Chondrocyte (in vitro differentiated cells): Measurements from ENCODE around the gene CYP51A1. TPM values are rescaled to one million over a fixed set of nuclear protein-coding genes. Genes with fewer than 3 reads are reported as not detected.

Source experiments
- DNase-seq: peaks from one replicate; pipeline ENCODE4 v3.0.0; 2021; ENCODE audit warnings: mixed read lengths, low spot score
- H3K27ac Mint-ChIP-seq: one replicate; pipeline ENCODE4 v1.8.0; 2021; ENCODE audit warnings: mild to moderate bottlenecking, moderate library complexity, mixed read lengths; ENCODE audit not compliant: unreplicated experiment
- H3K27me3 Mint-ChIP-seq: 2 replicates; pipeline ENCODE4 v1.8.0; 2021; ENCODE audit warnings: low read depth, mixed read lengths
- H3K36me3 Mint-ChIP-seq: 2 replicates; pipeline ENCODE4 v1.8.0; 2021; ENCODE audit warnings: low read depth, mixed read lengths
- H3K4me1 Mint-ChIP-seq: 2 replicates; pipeline ENCODE4 v1.8.0; 2021; ENCODE audit warnings: low read depth, mild to moderate bottlenecking, mixed read lengths
- H3K4me3 Mint-ChIP-seq: one replicate; pipeline ENCODE4 v1.8.0; 2021; ENCODE audit warnings: mild to moderate bottlenecking, moderate library complexity, mixed read lengths; ENCODE audit not compliant: unreplicated experiment
- H3K9me3 Mint-ChIP-seq: 2 replicates; pipeline ENCODE4 v1.8.0; 2021; ENCODE audit warnings: low read depth, mixed read lengths
- total RNA-seq: library from RNA; stranded (reverse); gene quantifications from 3 replicates; pipeline ENCODE4 v1.2.1, GENCODE V29; 2021
- TF ChIP-seq, protein P1 (sequence below): fragments of 200-600 bp; sonication (generic); IDR thresholded peaks from 2 replicates; pipeline ENCODE4 v1.5.0; 2021; ENCODE audit warnings: antibody characterized with exemption, mild to moderate bottlenecking, moderate library complexity

Gene CYP51A1
- total RNA-seq, 1 donor from 2014 or later, result 87.6 TPM

DNA sequence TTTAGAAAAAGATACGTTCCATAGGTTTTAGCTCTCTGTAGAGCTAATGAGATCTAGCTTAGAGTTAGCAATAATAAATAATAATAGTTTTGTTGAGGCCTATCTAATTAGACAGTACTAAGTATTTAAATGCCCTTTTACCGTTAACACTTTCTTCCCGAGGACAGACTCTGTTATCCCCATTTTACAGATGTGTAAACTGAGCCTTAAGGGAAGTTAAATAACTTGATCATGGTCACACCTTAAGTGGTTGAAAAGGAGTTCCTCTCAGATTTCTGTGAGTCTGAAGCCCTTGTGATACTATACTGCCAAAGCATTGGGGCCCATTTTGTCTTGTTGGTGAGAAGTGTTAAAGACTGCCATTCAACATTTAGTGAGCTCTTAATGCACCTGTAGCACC, 61.6 kb downstream of the CYP51A1 start:
- no peaks in the 10 kb centered on the region for H3K4me1 Mint-ChIP-seq
- DNase-seq, result no peak
- no peak overlapping the region for H3K27ac Mint-ChIP-seq
- H3K9me3 Mint-ChIP-seq, result no peaks in the 10 kb centered on the region
- peaks cover 27% of the 10 kb centered on the region for H3K36me3 Mint-ChIP-seq
- TF ChIP-seq, protein P1, sequence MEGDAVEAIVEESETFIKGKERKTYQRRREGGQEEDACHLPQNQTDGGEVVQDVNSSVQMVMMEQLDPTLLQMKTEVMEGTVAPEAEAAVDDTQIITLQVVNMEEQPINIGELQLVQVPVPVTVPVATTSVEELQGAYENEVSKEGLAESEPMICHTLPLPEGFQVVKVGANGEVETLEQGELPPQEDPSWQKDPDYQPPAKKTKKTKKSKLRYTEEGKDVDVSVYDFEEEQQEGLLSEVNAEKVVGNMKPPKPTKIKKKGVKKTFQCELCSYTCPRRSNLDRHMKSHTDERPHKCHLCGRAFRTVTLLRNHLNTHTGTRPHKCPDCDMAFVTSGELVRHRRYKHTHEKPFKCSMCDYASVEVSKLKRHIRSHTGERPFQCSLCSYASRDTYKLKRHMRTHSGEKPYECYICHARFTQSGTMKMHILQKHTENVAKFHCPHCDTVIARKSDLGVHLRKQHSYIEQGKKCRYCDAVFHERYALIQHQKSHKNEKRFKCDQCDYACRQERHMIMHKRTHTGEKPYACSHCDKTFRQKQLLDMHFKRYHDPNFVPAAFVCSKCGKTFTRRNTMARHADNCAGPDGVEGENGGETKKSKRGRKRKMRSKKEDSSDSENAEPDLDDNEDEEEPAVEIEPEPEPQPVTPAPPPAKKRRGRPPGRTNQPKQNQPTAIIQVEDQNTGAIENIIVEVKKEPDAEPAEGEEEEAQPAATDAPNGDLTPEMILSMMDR, result no peak
- no peaks in the 10 kb centered on the region for H3K27me3 Mint-ChIP-seq
- H3K4me3 Mint-ChIP-seq, result no peak overlapping the region

DNA sequence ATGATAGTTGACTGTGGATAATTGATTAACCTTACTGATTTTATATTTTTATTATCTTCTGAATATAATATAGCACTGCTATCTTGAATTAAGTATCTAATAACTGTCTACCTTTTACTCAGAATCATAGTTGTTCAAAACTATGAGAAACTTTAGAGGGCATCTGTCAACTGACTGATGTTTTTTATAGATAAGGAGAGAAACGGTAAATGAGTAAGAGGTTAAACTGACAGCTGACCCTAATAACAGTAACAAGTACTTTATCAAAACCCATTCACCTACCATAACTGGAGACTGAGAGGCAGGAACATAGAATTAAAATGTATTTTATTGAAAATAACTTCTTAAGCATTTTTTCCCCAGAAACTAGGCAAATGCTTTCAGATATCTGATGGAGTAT, 62.2 kb downstream of the CYP51A1 start:
- Mint-ChIP-seq H3K9me3 (no peaks in the 10 kb centered on the region), H3K27me3 (no peaks in the 10 kb centered on the region), H3K27ac (no peak overlapping the region), H3K4me1 (no peaks in the 10 kb centered on the region), H3K36me3 (peaks cover 27% of the 10 kb centered on the region), H3K4me3 (no peak overlapping the region)
- no peak for DNase-seq
- TF ChIP-seq, protein P1, result no peak

DNA sequence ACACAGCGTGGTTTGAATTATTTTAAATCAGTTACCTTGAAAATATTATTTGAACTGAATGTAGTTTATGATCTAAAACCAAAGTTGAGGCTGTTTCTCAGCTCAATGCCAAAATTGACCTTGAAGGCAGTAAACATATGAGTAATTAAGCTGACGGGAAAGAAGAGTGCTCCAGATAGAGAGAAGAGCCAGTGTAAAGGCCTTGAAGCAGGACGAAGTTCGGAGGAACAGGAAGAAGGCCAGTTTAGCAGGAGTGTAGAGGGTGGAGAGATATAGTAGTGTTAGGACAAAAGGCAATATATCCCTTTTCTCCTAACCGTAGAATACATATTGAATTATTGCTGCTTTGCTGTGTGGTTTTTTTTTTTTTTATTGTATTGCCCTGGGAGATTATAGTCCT, 63.2 kb downstream of the CYP51A1 start:
- no peaks in the 10 kb centered on the region for H3K27me3 Mint-ChIP-seq
- H3K36me3 Mint-ChIP-seq, result peaks cover 31% of the 10 kb centered on the region
- TF ChIP-seq, protein P1, result no peak
- no peaks in the 10 kb centered on the region for H3K9me3 Mint-ChIP-seq
- H3K4me3 Mint-ChIP-seq, result no peak overlapping the region
- H3K27ac Mint-ChIP-seq, result no peak overlapping the region
- no peaks in the 10 kb centered on the region for H3K4me1 Mint-ChIP-seq
- DNase-seq, result no peak

DNA sequence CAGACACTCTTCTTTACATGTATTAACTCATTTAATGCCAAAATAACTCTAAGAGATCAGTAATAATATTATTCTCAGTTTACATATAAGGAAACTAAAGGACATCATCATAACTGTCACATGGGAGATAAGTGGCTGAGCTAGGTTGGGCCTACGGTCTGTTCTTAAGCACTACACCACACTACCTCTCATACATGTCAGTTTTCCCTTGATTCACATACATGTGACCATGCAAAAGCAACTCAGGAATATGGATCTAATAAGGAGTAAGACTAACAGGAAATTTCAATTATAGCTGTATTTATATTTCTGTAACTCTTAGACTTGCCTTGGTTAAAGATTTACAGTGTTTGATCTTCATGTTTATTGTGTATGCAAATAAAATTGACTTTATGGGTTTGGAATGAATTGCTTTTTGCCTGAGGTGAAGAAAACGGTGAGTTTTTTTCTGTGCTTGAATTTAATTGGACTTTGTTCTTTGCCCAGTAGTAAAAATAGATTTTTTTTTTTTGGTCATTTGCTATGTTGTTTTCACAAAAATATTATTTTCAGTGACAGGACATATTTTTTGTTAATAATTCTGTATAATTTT, 69.7 kb downstream of the CYP51A1 start:
- DNase-seq, result no peak
- TF ChIP-seq, protein P1, result no peak
- no peak overlapping the region for H3K4me3 Mint-ChIP-seq

More for the DNA sequence above, 69.7 kb downstream of the CYP51A1 start:
- H3K9me3 Mint-ChIP-seq, result no peaks in the 10 kb centered on the region
- H3K4me1 Mint-ChIP-seq, result peaks cover 3% of the 10 kb centered on the region
- no peak overlapping the region for H3K27ac Mint-ChIP-seq
- H3K27me3 Mint-ChIP-seq, result no peaks in the 10 kb centered on the region
- peaks cover 13% of the 10 kb centered on the region for H3K36me3 Mint-ChIP-seq

Other genes with a start within 250 kb of the CYP51A1 start
- 32.1 to 54.6 TPM (median 35.1 TPM) in 3 replicates for gene AKAP9, start 193.6 kb downstream of the CYP51A1 start, total RNA-seq
- 0.22 to 0.41 TPM in 2 of 3 replicates, not detected in the other for gene LRRD1, start 44.7 kb upstream of the CYP51A1 start, total RNA-seq
- gene KRIT1, start 111.4 kb upstream of the CYP51A1 start, total RNA-seq, result 28.0 to 32.6 TPM (median 29.7 TPM) in 3 replicates
- 65.6 to 77.7 TPM (median 76.3 TPM) in 3 replicates for gene ANKIB1, start 111.5 kb upstream of the CYP51A1 start, total RNA-seq